Esophagus muscularis mucosa (tissue), 4 donors: Measurements from ENCODE around the gene GLIS1. TPM values are rescaled to one million over a fixed set of nuclear protein-coding genes. Genes with fewer than 3 reads are reported as not detected.

ENCODE experiments used
- DNase-seq: peaks from one replicate; pipeline ENCODE4 v3.0.0-alpha.2; 2017; ENCODE audit errors: extremely low spot score
- H3K27ac ChIP-seq, 4 donors: fragments of 200-600 bp; sonication (generic); replicated peaks in 1 of 4; 1 replicate in 3 of 4; 2 replicates in 1 of 4; pipeline ENCODE4 v1.5.1; 2016 to 2019; ENCODE audit warnings: mild to moderate bottlenecking in 1 of 4
- H3K27me3 ChIP-seq, 4 donors: fragments of 200-600 bp; sonication (generic); one replicate each; pipeline versions ENCODE4 v1.5.1 to v1.6.0; 2016 to 2019
- H3K36me3 ChIP-seq, 4 donors: fragments of 200-600 bp; sonication (generic); one replicate each; pipeline ENCODE4 v1.5.1; 2016 to 2019
- H3K4me1 ChIP-seq, 4 donors: fragments of 200-600 bp; sonication (generic); one replicate each; pipeline ENCODE4 v1.5.1; 2016 to 2019
- H3K4me3 ChIP-seq, 4 donors: fragments of 200-600 bp; sonication (generic); 1 replicate in 2 of 4; 2 replicates in 2 of 4; pipeline ENCODE4 v1.5.1; 2016 to 2019; ENCODE audit warnings: mild to moderate bottlenecking in 4 of 4, moderate library complexity in 1 of 4
- H3K9me3 ChIP-seq, 4 donors: fragments of 200-600 bp; sonication (generic); 1 replicate in 3 of 4; 2 replicates in 1 of 4; pipeline ENCODE4 v1.5.1; 2016 to 2019
- CTCF ChIP-seq, 3 experiments: fragments of 200-600 bp in 2 of 3; fragments of 450-650 bp in 1 of 3; sonication (generic) in 2 of 3; IDR thresholded peaks; one replicate each; pipeline ENCODE4 v1.5.1; 2017 to 2019; ENCODE audit warnings: antibody characterized with exemption in 3 of 3, mild to moderate bottlenecking in 2 of 3, moderate library complexity in 1 of 3
- EP300 ChIP-seq: sonication (generic); formaldehyde crosslinking; IDR thresholded peaks from one replicate; pipeline ENCODE4 v1.6.1; 2017; ENCODE audit warnings: antibody characterized with exemption
- POLR2A ChIP-seq: fragments of 450-650 bp; IDR thresholded peaks from one replicate; pipeline ENCODE4 v1.6.1; 2017; ENCODE audit warnings: antibody characterized with exemption, moderate library complexity, mild to moderate bottlenecking, low read depth
- POLR2AphosphoS5 ChIP-seq, 2 donors: sonication (generic); formaldehyde crosslinking; IDR thresholded peaks; one replicate each; pipeline ENCODE4 v1.6.1; 2017; ENCODE audit warnings: antibody characterized with exemption in 2 of 2
- WGBS: methylation state at CpG from one replicate; pipeline ENCODE4 v1.1.5; 2018; 5-methylcytosine and 5-hydroxymethylcytosine counted together
- intact Hi-C: fragments of 100-400 bp; cut with DNase I; formaldehyde crosslinking; loops from one replicate; pipeline ENCODE4 v1.15.1; 2023
- total RNA-seq, 4 donors: library from RNA; depleted of rRNA; stranded (reverse); fragments of >200 nt; gene quantifications; one replicate each; pipeline versions ENCODE4 v1.1.0 to v1.2.1, GENCODE V29; 2016

The GLIS1 gene
- total RNA-seq, 4 donors from 2014 or later, result 0.17 to 0.42 TPM; not detected in 2

- no peak overlapping the region for H3K27ac ChIP-seq
- intact Hi-C loops, result no loop called here
- H3K4me3 ChIP-seq, result no peak overlapping the region
- H3K36me3 ChIP-seq, result no peaks in the 10 kb centered on the region
- WGBS, result 83% methylated on average over 5 of the region's 8 CpGs
- no peaks in the 10 kb centered on the region for H3K27me3 ChIP-seq
- TF ChIP-seq EP300, result no peak
- no peak for TF ChIP-seq POLR2AphosphoS5 (IDR thresholded peaks at IDR 0.05)
- TF ChIP-seq CTCF (IDR thresholded peaks at IDR 0.05), result no peak
- TF ChIP-seq POLR2A, result no peak
- H3K4me1 ChIP-seq, result no peaks in the 10 kb centered on the region
- no peak for DNase-seq
- no peaks in the 10 kb centered on the region for H3K9me3 ChIP-seq
Observed at GRCh38 chr1:53551428-53551995, 187.5 kb downstream of the GLIS1 start.

- intact Hi-C loops, result no loop called here
- DNase-seq, result no peak
- H3K4me1 ChIP-seq, result no peaks in the 10 kb centered on the region
- H3K27me3 ChIP-seq, result no peaks in the 10 kb centered on the region
- no peak overlapping the region for H3K27ac ChIP-seq
- H3K4me3 ChIP-seq, result no peak overlapping the region
- 68% methylated on average over 7 of the region's 7 CpGs for WGBS
- H3K9me3 ChIP-seq, result no peaks in the 10 kb centered on the region
- no peaks in the 10 kb centered on the region for H3K36me3 ChIP-seq
- no peak for TF ChIP-seq EP300
- TF ChIP-seq CTCF (IDR thresholded peaks at IDR 0.05), result no peak
- TF ChIP-seq POLR2AphosphoS5 (IDR thresholded peaks at IDR 0.05), result no peak
- TF ChIP-seq POLR2A, result no peak
Observed at GRCh38 chr1:53550201-53550741, 188.7 kb downstream of the GLIS1 start.

GRCh38 chr1:53549781-53550180, 189.2 kb downstream of the GLIS1 start:
- Histone ChIP-seq H3K4me1 (no peaks in the 10 kb centered on the region), H3K9me3 (no peaks in the 10 kb centered on the region), H3K27ac (no peak overlapping the region), H3K36me3 (no peaks in the 10 kb centered on the region), H3K4me3 (no peak overlapping the region), H3K27me3 (no peaks in the 10 kb centered on the region)
- TF ChIP-seq CTCF (IDR thresholded peaks at IDR 0.05), result no peak
- no peak for TF ChIP-seq POLR2AphosphoS5 (IDR thresholded peaks at IDR 0.05)
- no peak for TF ChIP-seq POLR2A
- TF ChIP-seq EP300, result no peak
- 92% methylated on average over 3 of the region's 3 CpGs for WGBS
- DNase-seq, result no peak
- intact Hi-C loops, result no loop called here

- DNase-seq, result no peak
- Histone ChIP-seq H3K9me3 (no peaks in the 10 kb centered on the region), H3K27ac (no peak overlapping the region), H3K36me3 (no peaks in the 10 kb centered on the region), H3K27me3 (no peaks in the 10 kb centered on the region), H3K4me3 (no peak overlapping the region), H3K4me1 (no peaks in the 10 kb centered on the region)
- 91% methylated on average over 2 of the region's 2 CpGs for WGBS
- intact Hi-C loops, result no loop called here
- TF ChIP-seq POLR2A, result no peak
- no peak for TF ChIP-seq POLR2AphosphoS5 (IDR thresholded peaks at IDR 0.05)
- TF ChIP-seq CTCF (IDR thresholded peaks at IDR 0.05), result no peak
- no peak for TF ChIP-seq EP300
Observed at GRCh38 chr1:53549287-53549686, 189.7 kb downstream of the GLIS1 start.

GRCh38 chr1:53548031-53548491, 190.9 kb downstream of the GLIS1 start:
- H3K27ac ChIP-seq, result no peak overlapping the region
- TF ChIP-seq CTCF (IDR thresholded peaks at IDR 0.05), result no peak
- TF ChIP-seq EP300, result no peak
- no peak for TF ChIP-seq POLR2A
- no peak for TF ChIP-seq POLR2AphosphoS5 (IDR thresholded peaks at IDR 0.05)
- no peak for DNase-seq
- no peaks in the 10 kb centered on the region for H3K27me3 ChIP-seq
- no peaks in the 10 kb centered on the region for H3K4me1 ChIP-seq
- intact Hi-C loops, result no loop called here
- no peaks in the 10 kb centered on the region for H3K36me3 ChIP-seq
- 92% methylated on average over 17 of the region's 17 CpGs for WGBS
- no peak overlapping the region for H3K4me3 ChIP-seq
- no peaks in the 10 kb centered on the region for H3K9me3 ChIP-seq
